HepG2 (cell line): ENCODE measurements around the gene GFRA4. TPM values are rescaled to one million over a fixed set of nuclear protein-coding genes. Genes with fewer than 3 reads are reported as not detected.

Experiments
- CHD4 ChIP-seq: fragments of 200-600 bp; sonication (generic); IDR thresholded peaks from 2 replicates; pipeline ENCODE4 v1.7.0; 2017; ENCODE audit warnings: mild to moderate bottlenecking, low read length, borderline replicate concordance
- HMG20B ChIP-seq: conservative IDR thresholded peaks from 2 replicates; pipeline ENCODE4 v1.6.1; 2016; ENCODE audit warnings: missing genetic modification reagents, missing compliant biosample characterization
- IRX3 ChIP-seq: sonication (generic); formaldehyde crosslinking; IDR thresholded peaks from 2 replicates; pipeline ENCODE4 v1.8.1; 2023; ENCODE audit warnings: mild to moderate bottlenecking, low read depth, missing genetic modification reagents, borderline replicate concordance
- ISX ChIP-seq: sonication (generic); formaldehyde crosslinking; conservative IDR thresholded peaks from 2 replicates; pipeline ENCODE4 v1.5.0; 2020; ENCODE audit warnings: missing genetic modification reagents
- KDM1A ChIP-seq: IDR thresholded peaks from 2 replicates; pipeline ENCODE4 v1.6.1; 2016; ENCODE audit warnings: missing compliant biosample characterization
- MYC ChIP-seq: sonication (generic); formaldehyde crosslinking; IDR thresholded peaks from 2 replicates; pipeline ENCODE4 v1.9.0; 2021; ENCODE audit warnings: missing genetic modification reagents, borderline replicate concordance
- RAD51 ChIP-seq: fragments of 450-650 bp; IDR thresholded peaks from 2 replicates; pipeline ENCODE4 v1.6.1; 2016; ENCODE audit warnings: borderline replicate concordance
- SMAD3 ChIP-seq: sonication (generic); formaldehyde crosslinking; IDR thresholded peaks from 2 replicates; pipeline ENCODE4 v1.4.0; 2020; ENCODE audit warnings: missing genetic modification reagents
- SMYD3 ChIP-seq: sonication (generic); formaldehyde crosslinking; IDR thresholded peaks from 2 replicates; pipeline ENCODE4 v1.8.1; 2023; ENCODE audit warnings: mild to moderate bottlenecking, missing genetic modification reagents
- SNAPC2 ChIP-seq: sonication (generic); formaldehyde crosslinking; IDR thresholded peaks from 2 replicates; pipeline ENCODE4 v1.8.1; 2022; ENCODE audit warnings: mild to moderate bottlenecking, missing genetic modification reagents
- SOX6 ChIP-seq, 2 experiments: fragments of 450-650 bp in 1 of 2; sonication (generic) in 1 of 2; formaldehyde crosslinking in 1 of 2; IDR thresholded peaks; 2 replicates each; pipeline versions ENCODE4 v1.4.0 to v1.6.1; 2017 to 2020; ENCODE audit warnings: antibody characterized with exemption in 1 of 2, mild to moderate bottlenecking in 1 of 2, missing genetic modification reagents in 1 of 2
- STAT5B ChIP-seq: sonication (generic); formaldehyde crosslinking; IDR thresholded peaks from 2 replicates; pipeline ENCODE4 v1.4.0; 2020; ENCODE audit warnings: missing genetic modification reagents
- ZBTB3 ChIP-seq: sonication (generic); formaldehyde crosslinking; IDR thresholded peaks from 2 replicates; pipeline ENCODE4 v1.4.0; 2020; ENCODE audit warnings: low read depth, mild to moderate bottlenecking, moderate library complexity, missing genetic modification reagents, borderline replicate concordance
- ZMYM4 ChIP-seq: sonication (generic); formaldehyde crosslinking; IDR thresholded peaks from 2 replicates; pipeline ENCODE4 v1.8.1; 2023; ENCODE audit warnings: mild to moderate bottlenecking, missing genetic modification reagents
- ZNF737 ChIP-seq: sonication (generic); formaldehyde crosslinking; IDR thresholded peaks from 2 replicates; pipeline ENCODE4 v1.5.0; 2020; ENCODE audit warnings: missing genetic modification reagents, mild to moderate bottlenecking, borderline replicate concordance
- polyA plus RNA-seq, 8 experiments: library from polyadenylated mRNA; depleted of rRNA in 3 of 8; stranded (reverse) in 7 of 8; unstranded in 1 of 8; fragments of >200 nt; fragmentation: Illumina TruSeq in 4 of 8; extraction: Trizol in 4 of 8; gene quantifications; 2 replicates each; pipeline versions ENCODE4 v1.2.1 to v1.2.3, GENCODE V29; 2011 to 2016; ENCODE audit warnings: low read depth in 4 of 8, missing spikeins in 1 of 8, mixed read lengths in 1 of 8; ENCODE audit not compliant: insufficient read depth in 1 of 8
- total RNA-seq, 5 experiments: library from RNA; depleted of rRNA; stranded (reverse); fragments of >200 nt; fragmentation: Illumina TruSeq; extraction: Trizol; gene quantifications; 2 replicates each; pipeline ENCODE4 v1.2.3, GENCODE V29; 2016; ENCODE audit warnings: low read depth in 1 of 5
- TF ChIP-seq, protein P1 (sequence below): sonication (generic); formaldehyde crosslinking; IDR thresholded peaks from 2 replicates; pipeline ENCODE4 v1.8.0; 2022; ENCODE audit warnings: missing genetic modification reagents, mild to moderate bottlenecking, moderate library complexity, borderline replicate concordance
- TF ChIP-seq, protein P2 (sequence below): IDR thresholded peaks from 2 replicates; pipeline ENCODE4 v1.6.1; 2016; ENCODE audit warnings: mild to moderate bottlenecking
- TF ChIP-seq, protein P3 (sequence below): sonication (generic); formaldehyde crosslinking; IDR thresholded peaks from 2 replicates; pipeline ENCODE4 v1.5.0; 2020; ENCODE audit warnings: mild to moderate bottlenecking, missing genetic modification reagents
- TF ChIP-seq, protein P4 (sequence below): IDR thresholded peaks from 2 replicates; pipeline ENCODE4 v1.6.1; 2016; ENCODE audit warnings: low read depth, borderline replicate concordance
- TF ChIP-seq, protein P5 (sequence below): sonication (generic); formaldehyde crosslinking; IDR thresholded peaks from 2 replicates; pipeline ENCODE4 v1.4.0; 2020; ENCODE audit warnings: missing genetic modification reagents

Gene GFRA4
- total and polyA plus RNA-seq, 2 of the 13 experiments (the other 11 are each of a cell fraction or from before 2014, with no cell fraction given) = not detected

DNA sequence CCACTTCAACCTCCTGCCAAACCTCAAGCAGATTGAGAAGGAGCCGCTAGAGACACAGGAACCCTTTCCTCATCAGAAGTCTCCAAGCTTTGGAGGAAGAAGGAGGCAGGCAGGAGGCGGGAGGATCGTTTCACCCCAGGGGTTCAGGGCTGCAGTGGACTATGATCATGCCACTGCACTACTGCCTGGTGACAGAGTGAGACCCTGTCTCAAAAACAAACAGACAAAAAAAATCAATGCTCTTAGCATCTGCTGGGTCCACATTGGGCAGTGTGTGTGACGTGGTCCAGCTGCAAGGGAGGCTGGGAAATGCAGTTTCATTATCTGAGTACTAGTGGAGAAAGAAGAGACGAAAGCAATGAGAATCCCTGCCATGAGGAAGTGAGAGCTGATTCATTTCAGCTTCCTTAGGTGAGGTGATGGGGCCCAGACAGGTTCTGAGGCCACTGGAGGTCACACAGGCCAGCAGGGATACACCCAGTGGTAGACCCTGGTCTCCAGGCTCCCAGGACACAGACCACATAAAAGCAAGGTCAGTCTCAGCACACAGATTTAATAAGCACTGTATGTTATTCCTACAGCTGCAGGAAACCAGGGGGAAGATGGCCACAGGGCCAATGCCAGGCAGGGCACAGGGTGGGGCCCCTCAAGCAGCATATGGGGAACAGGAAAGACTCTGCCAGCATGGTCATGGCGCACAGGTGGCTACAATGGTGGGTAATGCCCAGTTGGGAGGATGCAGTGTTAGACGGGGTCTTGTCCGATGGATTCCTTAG, 4.3 kb downstream of the GFRA4 start (continued):
- TF ChIP-seq, protein P1, sequence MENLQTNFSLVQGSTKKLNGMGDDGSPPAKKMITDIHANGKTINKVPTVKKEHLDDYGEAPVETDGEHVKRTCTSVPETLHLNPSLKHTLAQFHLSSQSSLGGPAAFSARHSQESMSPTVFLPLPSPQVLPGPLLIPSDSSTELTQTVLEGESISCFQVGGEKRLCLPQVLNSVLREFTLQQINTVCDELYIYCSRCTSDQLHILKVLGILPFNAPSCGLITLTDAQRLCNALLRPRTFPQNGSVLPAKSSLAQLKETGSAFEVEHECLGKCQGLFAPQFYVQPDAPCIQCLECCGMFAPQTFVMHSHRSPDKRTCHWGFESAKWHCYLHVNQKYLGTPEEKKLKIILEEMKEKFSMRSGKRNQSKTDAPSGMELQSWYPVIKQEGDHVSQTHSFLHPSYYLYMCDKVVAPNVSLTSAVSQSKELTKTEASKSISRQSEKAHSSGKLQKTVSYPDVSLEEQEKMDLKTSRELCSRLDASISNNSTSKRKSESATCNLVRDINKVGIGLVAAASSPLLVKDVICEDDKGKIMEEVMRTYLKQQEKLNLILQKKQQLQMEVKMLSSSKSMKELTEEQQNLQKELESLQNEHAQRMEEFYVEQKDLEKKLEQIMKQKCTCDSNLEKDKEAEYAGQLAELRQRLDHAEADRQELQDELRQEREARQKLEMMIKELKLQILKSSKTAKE (CRISPR knock-in tag) = no peak
- TF ChIP-seq SMAD3 (CRISPR knock-in tag) (no peak), SMYD3 (CRISPR knock-in tag) (no peak; the same call in 1 of the 2 replicates), ZBTB3 (CRISPR knock-in tag) (peak; percentile 87; the same call in 1 of the 2 replicates), STAT5B (CRISPR knock-in tag) (0 out of 2 replicates have a peak, but pooled peaks have one; percentile 32), SOX6 (IDR thresholded peaks at IDR 0.05) (no peak), SOX6 (CRISPR knock-in tag; IDR thresholded peaks at IDR 0.05) (peak; percentile 61; the same call in 1 of the 2 replicates), RAD51 (no peak), ISX (CRISPR knock-in tag) (no peak), IRX3 (CRISPR knock-in tag) (no peak; the same call in 1 of the 2 replicates), SNAPC2 (no peak), MYC (CRISPR knock-in tag) (peak; percentile 48; the same call in 1 of the 2 replicates), ZNF737 (no peak), KDM1A (CRISPR knock-in tag) (no peak), HMG20B (CRISPR knock-in tag) (0 out of 2 replicates have a peak, but pooled peaks have one; percentile 10), CHD4 (no peak), ZMYM4 (CRISPR knock-in tag) (peak; percentile 84)
- TF ChIP-seq, protein P2, sequence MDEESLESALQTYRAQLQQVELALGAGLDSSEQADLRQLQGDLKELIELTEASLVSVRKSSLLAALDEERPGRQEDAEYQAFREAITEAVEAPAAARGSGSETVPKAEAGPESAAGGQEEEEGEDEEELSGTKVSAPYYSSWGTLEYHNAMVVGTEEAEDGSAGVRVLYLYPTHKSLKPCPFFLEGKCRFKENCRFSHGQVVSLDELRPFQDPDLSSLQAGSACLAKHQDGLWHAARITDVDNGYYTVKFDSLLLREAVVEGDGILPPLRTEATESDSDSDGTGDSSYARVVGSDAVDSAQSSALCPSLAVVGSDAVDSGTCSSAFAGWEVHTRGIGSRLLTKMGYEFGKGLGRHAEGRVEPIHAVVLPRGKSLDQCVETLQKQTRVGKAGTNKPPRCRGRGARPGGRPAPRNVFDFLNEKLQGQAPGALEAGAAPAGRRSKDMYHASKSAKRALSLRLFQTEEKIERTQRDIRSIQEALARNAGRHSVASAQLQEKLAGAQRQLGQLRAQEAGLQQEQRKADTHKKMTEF = peak; percentile 51; the same call in 1 of the 2 replicates
- TF ChIP-seq, protein P3, sequence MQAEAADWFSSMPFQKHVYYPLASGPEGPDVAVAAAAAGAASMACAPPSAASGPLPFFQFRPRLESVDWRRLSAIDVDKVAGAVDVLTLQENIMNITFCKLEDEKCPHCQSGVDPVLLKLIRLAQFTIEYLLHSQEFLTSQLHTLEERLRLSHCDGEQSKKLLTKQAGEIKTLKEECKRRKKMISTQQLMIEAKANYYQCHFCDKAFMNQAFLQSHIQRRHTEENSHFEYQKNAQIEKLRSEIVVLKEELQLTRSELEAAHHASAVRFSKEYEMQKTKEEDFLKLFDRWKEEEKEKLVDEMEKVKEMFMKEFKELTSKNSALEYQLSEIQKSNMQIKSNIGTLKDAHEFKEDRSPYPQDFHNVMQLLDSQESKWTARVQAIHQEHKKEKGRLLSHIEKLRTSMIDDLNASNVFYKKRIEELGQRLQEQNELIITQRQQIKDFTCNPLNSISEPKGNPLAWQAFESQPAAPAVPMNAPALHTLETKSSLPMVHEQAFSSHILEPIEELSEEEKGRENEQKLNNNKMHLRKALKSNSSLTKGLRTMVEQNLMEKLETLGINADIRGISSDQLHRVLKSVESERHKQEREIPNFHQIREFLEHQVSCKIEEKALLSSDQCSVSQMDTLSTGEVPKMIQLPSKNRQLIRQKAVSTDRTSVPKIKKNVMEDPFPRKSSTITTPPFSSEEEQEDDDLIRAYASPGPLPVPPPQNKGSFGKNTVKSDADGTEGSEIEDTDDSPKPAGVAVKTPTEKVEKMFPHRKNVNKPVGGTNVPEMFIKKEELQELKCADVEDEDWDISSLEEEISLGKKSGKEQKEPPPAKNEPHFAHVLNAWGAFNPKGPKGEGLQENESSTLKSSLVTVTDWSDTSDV (CRISPR knock-in tag) = no peak
- TF ChIP-seq, protein P4, sequence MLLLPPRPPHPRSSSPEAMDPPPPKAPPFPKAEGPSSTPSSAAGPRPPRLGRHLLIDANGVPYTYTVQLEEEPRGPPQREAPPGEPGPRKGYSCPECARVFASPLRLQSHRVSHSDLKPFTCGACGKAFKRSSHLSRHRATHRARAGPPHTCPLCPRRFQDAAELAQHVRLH (CRISPR knock-in tag) = no peak
- TF ChIP-seq, protein P5, sequence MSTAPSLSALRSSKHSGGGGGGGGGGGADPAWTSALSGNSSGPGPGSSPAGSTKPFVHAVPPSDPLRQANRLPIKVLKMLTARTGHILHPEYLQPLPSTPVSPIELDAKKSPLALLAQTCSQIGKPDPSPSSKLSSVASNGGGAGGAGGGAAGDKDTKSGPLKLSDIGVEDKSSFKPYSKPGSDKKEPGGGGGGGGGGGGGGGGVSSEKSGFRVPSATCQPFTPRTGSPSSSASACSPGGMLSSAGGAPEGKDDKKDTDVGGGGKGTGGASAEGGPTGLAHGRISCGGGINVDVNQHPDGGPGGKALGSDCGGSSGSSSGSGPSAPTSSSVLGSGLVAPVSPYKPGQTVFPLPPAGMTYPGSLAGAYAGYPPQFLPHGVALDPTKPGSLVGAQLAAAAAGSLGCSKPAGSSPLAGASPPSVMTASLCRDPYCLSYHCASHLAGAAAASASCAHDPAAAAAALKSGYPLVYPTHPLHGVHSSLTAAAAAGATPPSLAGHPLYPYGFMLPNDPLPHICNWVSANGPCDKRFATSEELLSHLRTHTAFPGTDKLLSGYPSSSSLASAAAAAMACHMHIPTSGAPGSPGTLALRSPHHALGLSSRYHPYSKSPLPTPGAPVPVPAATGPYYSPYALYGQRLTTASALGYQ (CRISPR knock-in tag) = no peak
